GM21526 (cell line): Measurements from ENCODE around the gene ATG2A.

Source experiments
- ATAC-seq: cut with Tn5 transposase; IDR thresholded peaks from one replicate; pipeline ENCODE4 v1.9.1; 2021; ENCODE audit warnings: moderate library complexity; ENCODE audit not compliant: unreplicated experiment, low FRiP score

The ATG2A gene

DNA sequence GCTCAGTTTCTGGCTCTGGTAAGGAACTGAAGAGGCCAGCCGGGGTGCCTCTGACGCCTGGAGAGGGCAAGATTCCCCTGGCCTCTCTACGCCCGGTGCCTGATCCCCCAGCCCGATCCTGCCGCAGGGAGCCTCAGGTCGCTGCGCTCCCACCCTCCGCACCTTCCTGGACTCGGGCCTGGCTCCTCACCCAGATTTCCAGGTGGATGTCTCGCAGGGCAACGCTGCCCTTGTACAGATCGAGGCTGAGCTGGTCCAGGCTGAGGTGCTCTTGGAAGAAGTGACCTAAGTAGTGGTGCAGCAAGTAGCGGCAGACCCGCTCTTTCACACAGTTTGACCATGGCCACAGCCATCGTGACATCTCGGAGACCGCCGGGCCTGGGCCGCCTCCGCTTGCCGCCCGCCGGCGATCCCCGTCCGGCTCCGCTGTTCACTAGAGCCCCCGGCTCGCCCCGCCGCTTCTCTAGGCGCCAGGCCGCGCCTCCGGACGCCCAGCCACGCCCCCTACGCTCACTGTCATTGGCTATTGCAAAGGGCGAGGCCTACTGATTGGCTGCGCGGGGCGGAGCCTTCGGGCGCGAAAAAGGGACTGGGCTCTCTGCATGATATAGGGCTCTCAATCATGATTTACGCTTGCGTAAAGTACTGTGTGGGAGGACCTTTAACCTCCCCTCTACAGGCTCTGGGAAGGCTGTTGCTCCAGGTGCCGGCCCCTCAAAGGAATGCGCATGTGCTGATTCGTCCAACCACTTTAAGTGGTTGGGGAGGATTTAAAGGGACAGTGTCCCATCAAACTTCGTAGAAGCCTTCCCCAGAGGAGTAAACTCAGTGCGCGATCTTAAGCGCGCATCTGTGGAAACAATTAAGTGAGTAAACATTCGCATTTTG lies at the start of gene ATG2A:
ATG2A (minus strand) TSS at position 435 of the 888 bp plus-strand sequence; CDS start at position 361, 74 bp downstream.
- ATAC-seq: peak; percentile 88

- ATAC-seq: no peak
These were observed 46.1 kb upstream of the ATG2A start for GRCh38 chr11:64963072-64963631.

DNA sequence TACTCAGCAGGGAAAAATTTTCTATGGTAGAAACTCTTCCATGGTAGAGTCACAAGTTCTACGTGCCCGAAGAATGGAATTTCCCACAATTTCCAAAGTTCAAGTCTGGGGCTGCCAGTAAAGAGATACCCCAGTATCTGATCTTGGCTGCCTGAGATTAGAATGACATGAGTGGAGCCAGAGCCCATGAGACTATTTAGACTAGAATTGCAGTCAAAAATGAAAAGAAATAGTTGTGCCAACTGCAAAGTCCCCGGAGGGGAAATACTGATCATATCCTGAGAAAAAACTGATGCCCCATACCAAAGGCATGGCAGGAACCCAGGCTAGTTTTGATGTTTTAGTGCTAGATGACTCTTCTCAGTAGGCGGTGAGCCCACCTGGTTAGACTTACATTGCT lies 43.7 kb upstream of the ATG2A start:
- no peak for ATAC-seq

- no peak for ATAC-seq
These were observed 42.5 kb upstream of the ATG2A start for GRCh38 chr11:64959498-64959897.

GRCh38 chr11:64954201-64954600 lies 37.2 kb upstream of the ATG2A start:
- no peak for ATAC-seq

DNA sequence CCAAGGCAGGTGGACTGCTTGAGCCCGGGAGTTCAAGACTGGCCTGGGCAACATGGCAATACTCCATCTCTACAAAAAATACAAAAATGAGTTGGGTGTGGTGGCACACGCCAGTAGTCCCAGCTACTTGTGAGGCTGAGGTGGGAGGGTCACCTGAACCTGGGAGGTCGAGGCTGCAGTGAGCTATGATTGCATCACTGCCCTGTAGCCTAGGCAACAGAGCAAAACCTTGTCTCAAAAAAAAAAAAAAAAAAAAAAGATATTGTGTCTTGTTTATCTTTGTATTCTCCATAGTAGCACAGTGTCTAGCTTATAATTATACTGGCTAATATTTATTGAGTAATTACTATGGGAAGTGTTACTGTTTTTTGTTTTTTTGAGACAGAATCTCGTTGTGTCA lies 34.5 kb upstream of the ATG2A start:
- ATAC-seq: no peak

DNA sequence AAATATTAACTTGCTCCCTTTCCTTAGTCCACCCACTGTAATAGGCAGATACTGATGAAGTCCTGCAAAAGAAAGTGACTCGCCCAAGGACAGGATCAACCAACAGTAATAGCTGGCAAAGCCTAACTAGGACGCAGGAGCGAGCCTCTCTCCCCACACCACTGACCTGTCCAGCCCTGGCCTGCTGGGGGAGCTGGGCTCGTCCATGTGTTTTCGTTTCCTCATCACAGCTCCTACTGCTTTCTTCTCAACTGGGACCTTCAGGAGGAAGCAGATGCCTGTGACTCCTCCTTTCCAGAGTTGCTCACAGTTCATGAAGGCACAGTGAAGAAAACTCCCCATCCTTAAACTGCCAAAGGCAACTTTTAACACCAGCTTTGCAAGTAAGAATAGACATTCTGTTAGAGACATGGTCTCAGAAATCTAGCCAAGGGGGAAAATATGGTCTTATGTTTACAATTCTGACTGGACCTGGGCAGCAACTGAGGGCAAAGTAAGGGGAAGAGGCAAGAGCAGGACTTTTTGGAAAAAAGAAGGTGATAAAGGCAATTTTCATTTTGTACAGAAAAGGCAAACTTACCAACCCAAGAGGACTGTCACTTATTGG lies 30.3 kb upstream of the ATG2A start:
- ATAC-seq: no peak

- no peak for ATAC-seq
These were observed 19.5 kb upstream of the ATG2A start for GRCh38 chr11:64936539-64936938.

DNA sequence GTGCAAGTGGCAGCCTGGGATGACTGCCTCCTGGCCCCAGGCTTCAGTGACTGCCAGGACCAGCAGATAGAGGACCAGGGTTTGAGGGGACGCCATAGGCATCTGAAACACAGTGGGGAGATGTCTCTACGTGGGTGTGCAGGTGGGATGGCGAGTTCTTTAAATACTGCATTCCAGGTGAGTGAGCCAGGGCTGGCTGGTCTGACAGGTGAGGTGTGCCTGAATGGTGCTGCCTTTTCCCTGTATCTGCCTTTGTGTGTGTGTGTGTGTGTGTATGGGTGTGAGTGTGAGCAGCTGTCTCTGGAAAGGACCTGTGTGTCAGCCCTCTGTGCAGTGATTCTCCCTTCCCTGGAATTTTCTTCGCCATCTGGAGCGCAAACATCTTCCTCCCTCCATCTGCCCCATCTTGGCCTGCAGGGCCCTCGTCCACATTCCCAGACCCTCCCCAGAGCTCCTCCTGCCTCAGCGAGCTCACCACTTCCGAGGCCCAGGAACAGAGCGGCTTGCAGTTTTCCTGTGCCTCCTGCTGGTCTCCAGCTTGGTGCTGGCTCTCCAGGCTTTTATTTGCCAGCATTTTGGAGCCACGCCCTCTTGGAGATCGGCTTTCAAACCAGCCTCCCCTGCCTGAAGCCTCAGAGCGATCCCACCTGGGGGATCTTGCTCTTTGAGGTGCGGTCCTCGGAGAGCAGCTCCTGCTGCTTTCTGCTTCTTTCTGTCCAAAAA lies 18.5 kb upstream of the ATG2A start, which contains the start of gene GPHA2:
GPHA2 (minus strand) TSS at position 535 of the 723 bp plus-strand sequence; CDS start at position 102, 433 bp downstream.
- ATAC-seq: no peak

- no peak for ATAC-seq
These were observed 17.8 kb upstream of the ATG2A start for GRCh38 chr11:64934682-64935358.

- ATAC-seq: no peak
These were observed 17.1 kb upstream of the ATG2A start for GRCh38 chr11:64933935-64934681.

DNA sequence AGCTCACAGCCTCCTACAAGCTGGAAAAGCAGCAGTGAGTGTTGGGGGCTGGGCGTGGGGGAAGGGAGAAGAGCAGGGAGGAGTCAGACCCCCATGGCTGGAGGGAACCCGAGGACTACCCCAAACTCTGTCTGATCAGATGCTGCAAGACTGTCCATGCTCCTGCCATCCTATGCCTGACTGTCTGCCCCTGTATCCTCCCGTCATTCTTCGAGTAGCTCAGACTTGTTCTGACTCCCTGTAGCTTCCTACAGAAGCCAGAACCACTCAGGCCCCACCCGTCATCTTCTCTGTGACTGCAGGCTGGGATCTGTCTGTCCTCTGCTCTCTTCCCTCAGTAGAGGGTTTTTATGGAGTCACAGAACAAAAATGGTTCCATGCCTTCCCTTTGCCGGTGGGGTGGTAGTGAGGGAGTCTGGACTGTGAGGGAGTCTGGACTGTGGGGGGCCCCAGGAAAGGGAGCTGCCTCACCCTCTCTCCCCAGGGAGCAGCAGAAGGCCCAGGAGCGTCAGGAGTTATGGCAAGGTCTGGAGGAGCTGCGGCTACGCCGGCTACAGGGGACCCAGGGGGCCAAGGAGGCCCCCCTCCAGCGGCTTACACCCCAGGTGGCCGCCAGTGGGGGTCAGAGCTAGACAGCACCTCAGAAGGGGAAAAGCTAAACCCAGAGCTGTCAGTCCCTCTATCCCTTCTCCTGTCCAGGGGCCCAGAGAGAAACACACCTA lies 16.4 kb upstream of the ATG2A start:
- ATAC-seq: no peak

DNA sequence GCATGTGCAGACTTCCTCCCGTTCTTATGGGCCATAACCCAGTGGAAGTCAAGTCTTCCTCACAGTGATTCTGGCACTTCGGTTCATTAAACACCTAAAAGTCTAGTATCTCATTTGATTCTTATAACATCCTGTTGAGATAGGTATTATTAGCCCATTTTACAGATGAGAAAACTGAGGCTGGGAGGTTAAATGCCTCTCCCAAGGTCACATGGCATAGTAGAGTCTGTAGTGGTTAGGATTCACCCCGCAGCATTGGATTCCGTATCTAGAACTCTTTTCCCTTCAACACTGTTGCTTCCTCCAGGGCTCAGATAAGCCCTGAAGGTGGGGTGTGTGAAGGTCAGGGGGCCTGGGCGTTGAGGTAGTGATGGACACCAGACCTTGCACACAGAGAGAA lies 15.3 kb upstream of the ATG2A start:
- no peak for ATAC-seq

- no peak for ATAC-seq
These were observed 14.3 kb upstream of the ATG2A start for GRCh38 chr11:64931290-64931689.

DNA sequence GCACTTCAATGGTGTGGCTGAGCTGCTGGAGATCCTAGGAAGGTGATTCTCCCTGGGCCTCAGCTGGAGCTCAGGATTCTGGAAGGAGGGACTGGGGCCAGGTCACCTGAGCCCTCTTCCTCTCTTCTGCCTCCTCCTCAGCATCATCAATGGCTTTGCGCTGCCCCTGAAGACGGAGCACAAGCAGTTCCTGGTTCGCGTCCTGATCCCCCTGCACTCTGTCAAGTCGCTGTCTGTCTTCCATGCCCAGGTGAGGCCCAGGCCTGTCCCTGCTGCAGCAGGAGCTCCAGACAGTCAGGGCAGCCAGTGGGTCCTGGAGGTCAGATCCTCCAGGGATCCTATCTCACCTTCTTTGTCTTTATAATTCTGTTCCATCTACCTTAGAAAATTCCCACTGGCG lies 13.3 kb upstream of the ATG2A start:
- ATAC-seq: no peak

DNA sequence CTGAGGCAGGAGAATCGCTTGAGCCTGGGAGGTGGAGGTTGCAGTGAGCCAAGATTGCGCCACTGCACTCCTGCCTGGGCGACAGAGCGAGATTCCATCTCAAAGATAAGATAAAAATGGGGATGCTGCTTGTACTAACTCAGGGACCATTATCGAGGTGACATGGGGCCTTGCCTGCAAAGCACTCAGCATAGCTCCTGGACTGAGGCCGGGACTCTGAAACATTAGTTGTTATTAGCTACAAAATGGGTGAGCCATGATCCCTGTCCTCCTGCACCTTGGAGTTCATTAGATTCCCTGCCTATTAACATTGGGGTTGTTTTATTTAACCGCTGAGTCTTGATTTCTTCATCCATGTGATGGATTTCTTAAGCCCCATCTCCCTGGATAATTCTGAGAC lies 12.6 kb upstream of the ATG2A start:
- ATAC-seq: no peak

DNA sequence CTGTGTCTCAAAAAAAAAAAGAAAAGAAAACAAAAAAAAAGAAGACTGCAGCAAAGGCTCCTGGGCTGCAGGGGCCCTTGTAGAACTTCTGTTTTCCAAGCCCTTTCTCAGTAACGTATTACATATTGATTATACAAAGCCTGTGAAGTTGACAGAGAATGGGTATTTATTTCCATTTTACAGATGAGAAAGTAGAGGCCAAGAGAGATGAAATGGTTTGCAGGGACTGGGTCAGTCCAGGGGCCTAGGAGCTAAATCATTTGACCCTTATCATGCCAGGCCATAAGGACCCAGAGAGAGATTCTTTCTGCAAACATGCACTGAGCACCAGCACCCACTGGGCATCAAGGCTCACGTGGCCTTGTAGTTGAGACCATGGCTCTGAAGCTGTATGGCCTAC lies 11.9 kb upstream of the ATG2A start:
- ATAC-seq: no peak

GRCh38 chr11:64926689-64927088 lies 9.7 kb upstream of the ATG2A start:
- no peak for ATAC-seq
